Erythroblast (primary cell): Measurements from ENCODE around the gene PFDN1.

Experiments
- GATA1 ChIP-seq: IDR thresholded peaks from 2 replicates; pipeline ENCODE4 v1.6.1; 2011; ENCODE audit warnings: low read depth, mild to moderate bottlenecking, control low read depth, low read length, moderate library complexity
- POLR2A ChIP-seq: IDR thresholded peaks from 2 replicates; pipeline ENCODE4 v1.6.1; 2011; ENCODE audit warnings: mild to moderate bottlenecking, low read length

- TF ChIP-seq POLR2A (no peak), GATA1 (no peak)
These were observed 80.5 kb downstream of the PFDN1 start for GRCh38 chr5:140222416-140222815.
